Adipocyte (in vitro differentiated cells): Measurements from ENCODE around the gene BACH1.

Source experiments
- DNase-seq: peaks from one replicate; pipeline ENCODE4 v3.0.0-alpha.2; 2015; ENCODE audit warnings: low read depth
- H3K27me3 ChIP-seq: replicated peaks from 2 replicates; pipeline ENCODE4 v1.7.0; 2013; ENCODE audit warnings: mild to moderate bottlenecking, low read length, moderate library complexity; ENCODE audit not compliant: control insufficient read depth, insufficient read depth
- H3K36me3 ChIP-seq: 2 replicates; pipeline ENCODE4 v1.7.0; 2013; ENCODE audit warnings: low read length, mild to moderate bottlenecking, moderate library complexity; ENCODE audit not compliant: control insufficient read depth, insufficient read depth, severe bottlenecking
- H3K4me1 ChIP-seq: 2 replicates; pipeline ENCODE4 v1.7.0; 2013; ENCODE audit warnings: mild to moderate bottlenecking, low read length, moderate library complexity; ENCODE audit not compliant: control insufficient read depth, insufficient read depth
- H3K4me3 ChIP-seq: 2 replicates; pipeline ENCODE4 v1.7.0; 2013; ENCODE audit warnings: mild to moderate bottlenecking, low read length, moderate library complexity
- H3K9ac ChIP-seq: 2 replicates; pipeline ENCODE4 v1.7.0; 2013; ENCODE audit warnings: mild to moderate bottlenecking, low read length, moderate library complexity
- H3K9me3 ChIP-seq: 2 replicates; pipeline ENCODE4 v1.7.0; 2013; ENCODE audit warnings: mild to moderate bottlenecking, low read length, moderate library complexity; ENCODE audit not compliant: control insufficient read depth

The BACH1 gene

GRCh38 chr21:29295066-29295650, 3.6 kb upstream of the BACH1 start:
- Histone ChIP-seq H3K4me3 (no peak overlapping the region), H3K27me3 (no peaks in the 10 kb centered on the region), H3K9ac (no peak overlapping the region), H3K36me3 (no peaks in the 10 kb centered on the region), H3K9me3 (no peaks in the 10 kb centered on the region), H3K4me1 (peaks cover 6% of the 10 kb centered on the region)
- DNase-seq = no peak

DNA sequence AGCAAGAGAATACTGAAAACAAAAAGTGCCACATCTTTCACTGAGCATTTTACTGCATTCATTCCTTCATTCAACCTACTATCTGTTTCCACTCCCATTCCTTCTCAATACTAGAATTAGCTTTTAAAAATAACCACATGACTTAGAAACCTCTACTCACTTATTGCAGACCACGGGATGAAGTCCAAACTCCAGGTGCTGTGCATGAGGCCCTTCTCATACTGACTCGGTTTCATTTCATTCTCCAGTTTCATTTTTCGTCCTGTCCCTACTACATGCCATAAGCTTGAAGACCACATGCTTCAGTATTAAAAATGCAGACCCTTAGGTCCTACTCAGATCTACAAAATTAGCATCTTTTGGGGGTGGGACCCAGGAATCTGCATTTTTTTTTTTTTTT, 2.3 kb upstream of the BACH1 start:
- no peak overlapping the region for H3K4me3 ChIP-seq
- H3K36me3 ChIP-seq = no peaks in the 10 kb centered on the region
- H3K27me3 ChIP-seq = no peaks in the 10 kb centered on the region
- peaks cover 19% of the 10 kb centered on the region for H3K4me1 ChIP-seq
- no peak for DNase-seq
- no peaks in the 10 kb centered on the region for H3K9me3 ChIP-seq
- H3K9ac ChIP-seq = no peak overlapping the region

GRCh38 chr21:29297483-29298347, 1.0 kb upstream of the BACH1 start:
- no peaks in the 10 kb centered on the region for H3K27me3 ChIP-seq
- H3K9me3 ChIP-seq = no peaks in the 10 kb centered on the region
- peak overlapping the region; percentile 77 for H3K4me3 ChIP-seq
- H3K4me1 ChIP-seq = peaks cover 31% of the 10 kb centered on the region
- no peaks in the 10 kb centered on the region for H3K36me3 ChIP-seq
- H3K9ac ChIP-seq = peak overlapping the region; percentile 67
- no peak for DNase-seq

- DNase-seq = peak; percentile 85
- Histone ChIP-seq H3K27me3 (no peaks in the 10 kb centered on the region), H3K36me3 (no peaks in the 10 kb centered on the region), H3K9ac (peak overlapping the region; percentile 92), H3K4me1 (peaks cover 43% of the 10 kb centered on the region), H3K4me3 (peak overlapping the region; percentile 97), H3K9me3 (no peaks in the 10 kb centered on the region)
Measured at GRCh38 chr21:29299046-29299915, 559 bp downstream of the BACH1 start.

- Histone ChIP-seq H3K36me3 (no peaks in the 10 kb centered on the region), H3K4me3 (peak overlapping the region; percentile 97), H3K4me1 (peaks cover 50% of the 10 kb centered on the region), H3K27me3 (no peaks in the 10 kb centered on the region), H3K9ac (peak overlapping the region; percentile 92), H3K9me3 (no peaks in the 10 kb centered on the region)
- DNase-seq = peak; percentile 96
Measured at GRCh38 chr21:29299916-29300806, 1.4 kb downstream of the BACH1 start.

- no peaks in the 10 kb centered on the region for H3K27me3 ChIP-seq
- no peaks in the 10 kb centered on the region for H3K36me3 ChIP-seq
- H3K9ac ChIP-seq = no peak overlapping the region
- peaks cover 56% of the 10 kb centered on the region for H3K4me1 ChIP-seq
- peak overlapping the region; percentile 97 for H3K4me3 ChIP-seq
- H3K9me3 ChIP-seq = no peaks in the 10 kb centered on the region
- no peak for DNase-seq
Measured at GRCh38 chr21:29300807-29301138, 2.1 kb downstream of the BACH1 start.

- Histone ChIP-seq H3K36me3 (no peaks in the 10 kb centered on the region), H3K9ac (no peak overlapping the region), H3K4me1 (peaks cover 59% of the 10 kb centered on the region), H3K27me3 (no peaks in the 10 kb centered on the region), H3K9me3 (no peaks in the 10 kb centered on the region), H3K4me3 (peak overlapping the region; percentile 97)
- DNase-seq = no peak
Measured at GRCh38 chr21:29301691-29302090, 3.0 kb downstream of the BACH1 start.

GRCh38 chr21:29302359-29302875, 3.7 kb downstream of the BACH1 start:
- H3K4me3 ChIP-seq = peak overlapping the region; percentile 97
- peaks cover 59% of the 10 kb centered on the region for H3K4me1 ChIP-seq
- H3K27me3 ChIP-seq = no peaks in the 10 kb centered on the region
- no peak overlapping the region for H3K9ac ChIP-seq
- DNase-seq = no peak
- H3K36me3 ChIP-seq = no peaks in the 10 kb centered on the region
- no peaks in the 10 kb centered on the region for H3K9me3 ChIP-seq

DNA sequence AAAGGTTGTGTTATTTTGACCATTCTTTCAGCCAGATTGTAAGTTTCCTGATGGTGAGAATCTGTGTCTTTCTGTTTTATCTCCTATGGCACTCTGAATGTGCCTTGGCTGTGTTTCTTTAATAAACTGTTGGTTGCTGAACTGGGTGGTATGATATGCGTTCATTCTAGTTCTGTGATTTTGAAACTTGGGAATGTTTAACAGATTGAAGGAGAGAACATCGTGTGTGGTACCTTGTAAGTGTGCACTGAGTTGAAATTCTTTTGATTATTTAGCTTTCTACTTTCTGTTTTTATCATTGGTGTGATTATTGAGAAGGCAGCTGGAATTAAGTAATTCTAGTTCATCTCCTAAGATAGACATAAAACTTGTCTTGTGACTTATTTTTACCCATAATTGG, 4.6 kb downstream of the BACH1 start:
- Histone ChIP-seq H3K36me3 (no peaks in the 10 kb centered on the region), H3K9me3 (no peaks in the 10 kb centered on the region), H3K9ac (no peak overlapping the region), H3K4me1 (peaks cover 67% of the 10 kb centered on the region), H3K27me3 (no peaks in the 10 kb centered on the region), H3K4me3 (peak overlapping the region; percentile 97)
- DNase-seq = no peak

DNA sequence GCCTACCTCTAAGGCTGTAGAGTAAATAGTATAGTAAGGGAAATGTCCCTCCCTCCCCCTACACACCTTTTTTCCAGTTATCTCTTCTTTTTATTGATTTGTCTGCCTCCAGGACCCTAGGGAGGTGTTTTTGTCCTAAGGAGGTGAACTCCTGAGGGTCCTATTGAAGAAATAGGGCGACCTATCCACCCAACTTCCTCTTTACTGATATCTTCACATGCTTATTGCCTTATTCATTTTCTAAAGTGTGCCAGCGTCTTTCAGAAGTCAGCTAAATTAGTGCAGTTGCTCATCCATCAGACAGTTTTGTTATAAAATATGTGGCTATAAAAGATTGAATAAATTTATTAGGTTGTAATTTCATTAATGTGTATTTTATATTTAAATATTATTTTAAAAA, 5.9 kb downstream of the BACH1 start:
- no peaks in the 10 kb centered on the region for H3K9me3 ChIP-seq
- H3K4me1 ChIP-seq = peaks cover 68% of the 10 kb centered on the region
- DNase-seq = no peak
- no peak overlapping the region for H3K4me3 ChIP-seq
- no peaks in the 10 kb centered on the region for H3K27me3 ChIP-seq
- no peak overlapping the region for H3K9ac ChIP-seq
- H3K36me3 ChIP-seq = no peaks in the 10 kb centered on the region
